Liver (tissue), 9 donors: ENCODE data around the gene PELI3. TPM values are rescaled to one million over a fixed set of nuclear protein-coding genes. Genes with fewer than 3 reads are reported as not detected.

Source experiments
- DNase-seq: peaks from one replicate; pipeline ENCODE4 v3.0.0-alpha.2; 2017; ENCODE audit warnings: low spot score
- H3K27ac ChIP-seq, 2 donors: one replicate each; pipeline ENCODE4 v1.7.0; 2013; ENCODE audit warnings: inconsistent platforms in 2 of 2, low read length in 2 of 2, control low read depth in 1 of 2, low read depth in 1 of 2, mild to moderate bottlenecking in 1 of 2
- H3K27me3 ChIP-seq, 4 donors: one replicate each; pipeline versions ENCODE4 v1.6.1 to v1.7.0; 2013; ENCODE audit warnings: low read length in 3 of 4, inconsistent platforms in 1 of 4, mild to moderate bottlenecking in 1 of 4, moderate library complexity in 1 of 4; ENCODE audit not compliant: control insufficient read depth in 4 of 4, insufficient read depth in 4 of 4
- H3K36me3 ChIP-seq, 4 donors: one replicate each; pipeline versions ENCODE4 v1.6.1 to v1.7.0; 2013; ENCODE audit warnings: low read length in 3 of 4, mild to moderate bottlenecking in 3 of 4, low read depth in 1 of 4, moderate library complexity in 1 of 4; ENCODE audit not compliant: control insufficient read depth in 4 of 4, insufficient read depth in 3 of 4
- H3K4me1 ChIP-seq, 4 donors: one replicate each; pipeline versions ENCODE4 v1.6.1 to v1.7.0; 2013; ENCODE audit warnings: low read length in 3 of 4, mild to moderate bottlenecking in 3 of 4, moderate library complexity in 1 of 4; ENCODE audit not compliant: control insufficient read depth in 4 of 4, insufficient read depth in 4 of 4
- H3K4me3 ChIP-seq, 3 donors: one replicate each; pipeline versions ENCODE4 v1.6.1 to v1.7.0; 2013; ENCODE audit warnings: low read length in 3 of 3, control low read depth in 1 of 3, low read depth in 1 of 3, mild to moderate bottlenecking in 1 of 3
- H3K9ac ChIP-seq, 2 donors: one replicate each; pipeline ENCODE4 v1.7.0; 2013; ENCODE audit warnings: low read length in 2 of 2, mild to moderate bottlenecking in 2 of 2, moderate library complexity in 2 of 2, control low read depth in 1 of 2, low read depth in 1 of 2
- H3K9me3 ChIP-seq, 4 donors: one replicate each; pipeline versions ENCODE4 v1.6.1 to v1.7.0; 2013; ENCODE audit warnings: low read length in 3 of 4; ENCODE audit not compliant: control insufficient read depth in 4 of 4
- CTCF ChIP-seq: fragments of 150-350 bp; IDR thresholded peaks from 2 replicates; pipeline ENCODE4 v1.5.1; 2017; ENCODE audit warnings: improper control_type of control experiment, low read depth, low read length; ENCODE audit not compliant: missing input control
- FOXA2 ChIP-seq: IDR thresholded peaks from 2 replicates; pipeline ENCODE4 v1.6.1; 2016; ENCODE audit warnings: antibody characterized with exemption
- GABPA ChIP-seq, 2 donors: IDR thresholded peaks in 1 of 2; conservative IDR thresholded peaks in 1 of 2; 2 replicates each; pipeline ENCODE4 v1.6.1; 2016; ENCODE audit warnings: antibody characterized with exemption in 2 of 2, mild to moderate bottlenecking in 1 of 2, moderate library complexity in 1 of 2
- HNF4A ChIP-seq, 2 donors: conservative IDR thresholded peaks; 2 replicates each; pipeline ENCODE4 v1.6.1; 2016; ENCODE audit warnings: antibody characterized with exemption in 2 of 2, mild to moderate bottlenecking in 2 of 2
- HNF4G ChIP-seq: IDR thresholded peaks from 2 replicates; pipeline ENCODE4 v1.6.1; 2016; ENCODE audit warnings: antibody characterized with exemption
- JUND ChIP-seq, 2 donors: IDR thresholded peaks; 2 replicates each; pipeline ENCODE4 v1.6.1; 2016; ENCODE audit warnings: antibody characterized with exemption in 2 of 2
- NR2F2 ChIP-seq: IDR thresholded peaks from 2 replicates; pipeline ENCODE4 v1.6.1; 2016; ENCODE audit warnings: antibody characterized with exemption
- RAD21 ChIP-seq, 2 donors: IDR thresholded peaks; 2 replicates each; pipeline ENCODE4 v1.6.1; 2016; ENCODE audit warnings: antibody characterized with exemption in 2 of 2, mild to moderate bottlenecking in 2 of 2
- RXRA ChIP-seq, 2 donors: IDR thresholded peaks; 2 replicates each; pipeline ENCODE4 v1.6.1; 2017 to 2018; ENCODE audit warnings: antibody characterized with exemption in 2 of 2, mild to moderate bottlenecking in 1 of 2
- SP1 ChIP-seq: IDR thresholded peaks from 2 replicates; pipeline ENCODE4 v1.6.1; 2018; ENCODE audit warnings: antibody characterized with exemption, mild to moderate bottlenecking
- TAF1 ChIP-seq: conservative IDR thresholded peaks from 2 replicates; pipeline ENCODE4 v1.6.1; 2016; ENCODE audit warnings: antibody characterized with exemption, mild to moderate bottlenecking
- YY1 ChIP-seq: IDR thresholded peaks from 2 replicates; pipeline ENCODE4 v1.6.1; 2016; ENCODE audit warnings: antibody characterized with exemption, mild to moderate bottlenecking
- WGBS: extraction: QIAGEN DNeasy Blood & Tissue Kit; methylation state at CpG from one replicate; pipeline ENCODE4 v1.1.7; 2013; 5-methylcytosine and 5-hydroxymethylcytosine counted together
- polyA plus RNA-seq, 2 donors: library from polyadenylated mRNA; stranded (reverse) in 1 of 2; unstranded in 1 of 2; fragments of 200-250 nt in 1 of 2; fragments of >200 nt in 1 of 2; fragmentation: Nextera tagmentation in 1 of 2; extraction: Ambion mirVana in 1 of 2; gene quantifications; one replicate each; pipeline versions ENCODE4 v1.2.1 to v1.2.3, GENCODE V29; 2013 to 2015
- total RNA-seq, 2 donors: library from RNA; depleted of rRNA; stranded (reverse); fragments of >200 nt; gene quantifications; one replicate each; pipeline ENCODE4 v1.2.3, GENCODE V29; 2014
- TF ChIP-seq, protein P1 (sequence below): IDR thresholded peaks from 2 replicates; pipeline ENCODE4 v1.6.1; 2016; ENCODE audit warnings: antibody characterized with exemption
- TF ChIP-seq, protein P2 (sequence below): IDR thresholded peaks from 2 replicates; pipeline ENCODE4 v1.6.1; 2016; ENCODE audit warnings: antibody characterized with exemption
- donor health status: healthy.
- donor health status: healthy.
- donor health status: healthy.
- donor health status: healthy.
- donor health status: healthy.

The PELI3 gene
- total and polyA plus RNA-seq, 4 donors, result 1.7 to 5.4 (median 2.1) TPM

- DNase-seq, result no peak
- peaks cover 0 to 8% (median 0%) of the 10 kb centered on the region in 4 donors for H3K36me3 ChIP-seq
- no peaks in the 10 kb centered on the region for H3K9me3 ChIP-seq
- H3K9ac ChIP-seq, result no peak overlapping the region
- H3K4me3 ChIP-seq, result no peak overlapping the region
- no peaks in the 10 kb centered on the region for H3K27me3 ChIP-seq
- TF ChIP-seq CTCF (no peak), FOXA2 (no peak), GABPA (IDR thresholded peaks at IDR 0.05 in 1 of 2, conservative IDR thresholded peaks at IDR 0.05 in 1 of 2) (no peak), SP1 (no peak), RAD21 (IDR thresholded peaks at IDR 0.05) (no peak), JUND (IDR thresholded peaks at IDR 0.05) (no peak)
- no peak overlapping the region for H3K27ac ChIP-seq
- WGBS, result 79% methylated on average over 9 of the region's 9 CpGs
- H3K4me1 ChIP-seq, result peaks cover 2 to 16% (median 13%) of the 10 kb centered on the region in 4 donors
Observed at GRCh38 chr11:66476841-66477251, 10.1 kb downstream of the PELI3 start.

DNA sequence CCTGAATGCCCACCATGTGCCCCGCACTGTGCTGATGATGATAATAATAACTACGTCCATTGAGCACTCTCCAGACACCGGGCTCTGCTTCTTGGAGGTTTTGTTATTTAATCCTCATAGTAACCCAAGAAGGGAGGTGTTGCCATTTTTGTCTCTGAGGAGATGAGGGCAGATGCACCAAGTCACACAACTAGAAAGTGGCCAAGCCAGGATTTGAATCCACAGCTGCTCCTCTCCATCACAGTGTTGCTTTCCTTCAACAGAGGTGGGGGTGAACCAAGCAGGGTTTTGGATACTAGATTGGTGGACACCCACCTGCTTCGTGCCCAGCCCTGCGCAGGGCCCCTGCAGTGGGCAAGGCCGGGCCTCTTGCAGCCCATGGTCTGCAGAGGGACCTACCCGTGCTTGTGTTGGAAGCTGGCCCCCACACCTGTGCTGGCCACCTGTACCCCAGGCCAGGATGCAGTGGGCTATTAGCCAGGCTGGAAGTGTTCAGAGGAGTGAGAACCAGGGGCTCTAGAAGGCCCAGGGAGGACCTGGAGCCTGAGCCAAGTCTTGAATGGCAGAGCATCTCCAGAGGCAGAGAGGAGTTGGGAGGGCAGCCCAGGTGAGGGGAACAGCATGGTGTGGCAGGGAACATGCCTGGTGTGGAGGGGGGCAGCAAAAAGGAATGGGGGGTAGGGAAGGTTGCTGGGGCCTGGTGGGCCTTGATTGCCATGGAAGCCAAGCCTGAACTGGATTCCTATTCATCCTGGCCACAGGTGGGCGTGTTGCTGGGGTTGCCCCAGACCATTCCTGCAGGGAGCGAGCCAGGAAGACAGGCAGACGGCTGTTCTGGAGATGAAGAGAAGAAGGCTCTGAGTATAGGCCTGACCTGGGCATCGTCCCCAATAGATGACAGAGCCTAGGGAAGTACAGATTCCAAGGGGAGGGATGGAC, 10.8 kb downstream of the PELI3 start:
- Histone ChIP-seq H3K36me3 (peaks cover 0 to 4% (median 0%) of the 10 kb centered on the region in 4 donors), H3K4me1 (peaks cover 2 to 16% (median 13%) of the 10 kb centered on the region in 4 donors), H3K27me3 (no peaks in the 10 kb centered on the region), H3K9me3 (no peaks in the 10 kb centered on the region), H3K27ac (no peak overlapping the region), H3K9ac (no peak overlapping the region), H3K4me3 (no peak overlapping the region)
- 94% methylated on average over 11 of the region's 11 CpGs for WGBS
- DNase-seq, result no peak
- TF ChIP-seq GABPA (IDR thresholded peaks at IDR 0.05 in 1 of 2, conservative IDR thresholded peaks at IDR 0.05 in 1 of 2) (no peak), TAF1 (no peak), HNF4A (conservative IDR thresholded peaks at IDR 0.05) (no peak), RXRA (IDR thresholded peaks at IDR 0.05) (no peak), HNF4G (no peak), YY1 (no peak), NR2F2 (no peak), CTCF (no peak), JUND (IDR thresholded peaks at IDR 0.05) (no peak)
- TF ChIP-seq, protein P1, sequence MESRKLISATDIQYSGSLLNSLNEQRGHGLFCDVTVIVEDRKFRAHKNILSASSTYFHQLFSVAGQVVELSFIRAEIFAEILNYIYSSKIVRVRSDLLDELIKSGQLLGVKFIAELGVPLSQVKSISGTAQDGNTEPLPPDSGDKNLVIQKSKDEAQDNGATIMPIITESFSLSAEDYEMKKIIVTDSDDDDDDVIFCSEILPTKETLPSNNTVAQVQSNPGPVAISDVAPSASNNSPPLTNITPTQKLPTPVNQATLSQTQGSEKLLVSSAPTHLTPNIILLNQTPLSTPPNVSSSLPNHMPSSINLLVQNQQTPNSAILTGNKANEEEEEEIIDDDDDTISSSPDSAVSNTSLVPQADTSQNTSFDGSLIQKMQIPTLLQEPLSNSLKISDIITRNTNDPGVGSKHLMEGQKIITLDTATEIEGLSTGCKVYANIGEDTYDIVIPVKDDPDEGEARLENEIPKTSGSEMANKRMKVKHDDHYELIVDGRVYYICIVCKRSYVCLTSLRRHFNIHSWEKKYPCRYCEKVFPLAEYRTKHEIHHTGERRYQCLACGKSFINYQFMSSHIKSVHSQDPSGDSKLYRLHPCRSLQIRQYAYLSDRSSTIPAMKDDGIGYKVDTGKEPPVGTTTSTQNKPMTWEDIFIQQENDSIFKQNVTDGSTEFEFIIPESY, result no peak
- TF ChIP-seq, protein P2, sequence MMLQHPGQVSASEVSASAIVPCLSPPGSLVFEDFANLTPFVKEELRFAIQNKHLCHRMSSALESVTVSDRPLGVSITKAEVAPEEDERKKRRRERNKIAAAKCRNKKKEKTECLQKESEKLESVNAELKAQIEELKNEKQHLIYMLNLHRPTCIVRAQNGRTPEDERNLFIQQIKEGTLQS, result no peak
